Right ventricle myocardium superior (tissue), 1 donor: ENCODE measurements around the gene BAG3. TPM values are rescaled to one million over a fixed set of nuclear protein-coding genes. Genes with fewer than 3 reads are reported as not detected.
"Not testable (repeated sequence)": the region's sequence is repeated elsewhere in the genome, so short reads cannot be mapped to it uniquely, and the experiment has no call there.

ENCODE experiments used
- ATAC-seq: fragments of 200-7000 bp; cut with Tn5 transposase; one replicate; pipeline ENCODE4 v1.9.1; 2020; ENCODE audit warnings: mild to moderate bottlenecking; ENCODE audit not compliant: poor library complexity
- DNase-seq: peaks from one replicate; pipeline ENCODE4 v3.0.0-alpha.2; 2020
- intact Hi-C: fragments of 100-400 bp; cut with DNase I; formaldehyde crosslinking; loops from one replicate; pipeline ENCODE4 v1.11.2; 2022
- long read RNA-seq: library from polyadenylated mRNA; unstranded; transcript quantifications from one replicate; pipeline ENCODE4 v2.0.0, GENCODE V29; 2021
- total RNA-seq: library from RNA; stranded (reverse); fragmentation: NEBNext Ultra II Directional; extraction: Animal tissue kit (Norgen Biotek cat#: 25700); gene quantifications from one replicate; pipeline ENCODE4 v1.2.1, GENCODE V29; 2021
- donor health status: DM: no; HTN: yes; CAD: no; lungs with severe emphysema.

BAG3 gene
- total RNA-seq = 153 TPM
- long read RNA-seq, transcript BAG3-201 (4 exons, 2,571 nt) = major isoform, 517 of 664 reads
- long read RNA-seq, partial matches to known transcripts = 39 of 664 reads
- long read RNA-seq, other reads (novel, unspliced or antisense) = 108 of 664 reads

DNA sequence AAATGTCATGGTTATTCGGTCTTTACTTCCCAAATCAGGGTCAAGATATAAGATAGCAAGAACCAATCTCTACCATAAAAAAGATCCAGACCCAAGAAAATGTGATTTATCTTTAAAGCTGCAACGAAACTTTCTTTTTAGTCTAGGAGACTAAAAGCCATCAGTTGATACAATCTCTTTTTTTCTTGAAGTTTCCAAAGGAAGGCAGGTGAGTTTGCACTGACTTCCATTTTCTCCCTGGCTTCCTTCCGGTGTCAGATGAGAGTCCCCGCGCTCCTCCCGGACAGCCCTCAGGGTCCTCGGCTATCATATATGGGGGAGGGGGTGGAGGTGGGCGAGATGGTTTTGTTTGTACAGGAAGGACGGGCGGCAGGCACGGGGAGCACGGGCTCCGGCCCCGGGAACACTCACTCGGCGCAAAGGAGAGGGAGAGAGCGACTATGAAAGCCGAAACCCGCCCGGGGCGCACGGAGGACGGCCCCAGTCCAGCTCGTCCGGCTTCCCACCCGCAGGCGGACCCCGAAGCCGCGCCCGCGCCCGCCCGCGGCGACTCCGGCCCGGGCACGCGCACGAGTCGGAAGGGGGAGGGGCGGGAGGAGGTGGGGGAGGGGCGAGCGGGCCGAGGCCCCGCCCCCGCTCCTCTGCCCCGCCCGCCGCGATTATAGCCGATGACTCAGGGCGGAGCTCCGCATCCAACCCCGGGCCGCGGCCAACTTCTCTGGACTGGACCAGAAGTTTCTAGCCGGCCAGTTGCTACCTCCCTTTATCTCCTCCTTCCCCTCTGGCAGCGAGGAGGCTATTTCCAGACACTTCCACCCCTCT lies at the start of gene BAG3:
BAG3 (plus strand) TSS at position 689 of the 822 bp plus-strand sequence. CDS start 296 bp downstream, outside the sequence.
- ATAC-seq (peak; percentile 92), DNase-seq (peak; percentile 97)
- intact Hi-C loops = loop anchor here (2.0 kb wide), 1 partner anchor 76 kb away; the partner anchor contains the start of gene INPP5F

GRCh38 chr10:119602241-119603095 lies 48.7 kb upstream of the BAG3 start:
- ATAC-seq = no peak

GRCh38 chr10:119604468-119604867 lies 46.7 kb upstream of the BAG3 start:
- ATAC-seq (no peak), DNase-seq (no peak)
- intact Hi-C loops = no loop called here

More at GRCh38 chr10:119602241-119603095, 48.7 kb upstream of the BAG3 start:
- intact Hi-C loops = no loop called here
- DNase-seq = no peak

DNA sequence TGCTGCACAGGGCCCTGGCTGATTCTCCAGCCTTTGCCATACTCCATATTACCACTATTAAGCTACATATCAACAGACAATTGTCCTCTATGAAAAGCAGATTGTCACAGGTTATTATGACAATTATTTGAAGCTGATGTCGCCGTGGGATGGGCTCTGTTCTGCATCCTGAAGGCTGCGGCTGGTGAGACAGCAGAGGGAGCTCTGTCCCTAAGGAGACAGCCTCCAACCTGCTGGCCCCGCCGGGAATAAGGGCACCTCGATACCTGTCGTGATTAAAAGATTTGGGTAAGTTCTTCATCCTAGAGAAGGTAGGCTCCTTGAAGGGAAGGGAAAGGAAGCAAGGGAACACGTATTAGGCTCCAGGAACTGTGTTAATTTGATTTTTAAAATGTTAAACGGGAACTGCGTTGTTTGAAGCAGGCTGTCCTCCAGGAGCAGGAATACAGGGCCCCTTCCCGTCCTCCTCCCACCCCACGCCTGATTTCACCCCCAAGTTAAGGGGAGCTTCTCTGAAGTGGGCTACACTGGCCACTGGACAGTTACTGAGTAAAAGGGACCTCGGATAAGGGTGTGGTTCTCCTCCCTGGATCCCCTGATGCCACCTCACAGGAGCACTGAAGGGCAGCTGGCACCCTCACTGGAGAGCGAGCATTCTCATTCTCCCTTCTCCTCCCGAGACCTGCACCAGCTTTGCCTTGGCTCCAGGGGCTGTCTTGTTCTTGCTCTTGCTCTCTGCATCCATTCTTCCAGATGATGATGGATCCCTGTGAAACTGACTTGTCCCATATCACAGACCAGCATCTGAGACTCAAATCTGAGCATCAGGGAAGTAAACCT lies 42.6 kb upstream of the BAG3 start:
- intact Hi-C loops = no loop called here
- DNase-seq (peak; percentile 61), ATAC-seq (peak; percentile 89)

GRCh38 chr10:119609516-119609915 lies 41.7 kb upstream of the BAG3 start:
- intact Hi-C loops = no loop called here
- ATAC-seq = no peak
- DNase-seq = no peak

DNA sequence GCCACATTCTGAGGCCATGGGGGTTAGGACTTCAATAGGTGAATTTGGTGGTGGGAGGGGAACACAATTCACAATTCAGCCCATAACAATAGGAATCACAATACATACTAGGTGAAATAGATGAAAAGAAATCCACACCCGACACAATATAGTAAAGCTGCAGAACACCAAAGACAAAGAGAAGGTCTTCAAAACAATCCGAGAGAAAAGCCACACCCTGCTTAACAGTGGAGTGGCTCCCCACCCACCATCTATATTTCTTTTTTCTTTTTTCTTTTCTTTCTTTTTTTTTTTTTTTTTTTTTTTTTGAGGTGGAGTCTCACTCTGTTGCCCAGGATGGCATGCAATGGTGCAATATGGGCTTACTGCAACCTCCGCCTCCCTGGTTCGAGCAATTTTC lies 39.7 kb upstream of the BAG3 start:
- ATAC-seq = no peak
- intact Hi-C loops = no loop called here
- DNase-seq = no peak

DNA sequence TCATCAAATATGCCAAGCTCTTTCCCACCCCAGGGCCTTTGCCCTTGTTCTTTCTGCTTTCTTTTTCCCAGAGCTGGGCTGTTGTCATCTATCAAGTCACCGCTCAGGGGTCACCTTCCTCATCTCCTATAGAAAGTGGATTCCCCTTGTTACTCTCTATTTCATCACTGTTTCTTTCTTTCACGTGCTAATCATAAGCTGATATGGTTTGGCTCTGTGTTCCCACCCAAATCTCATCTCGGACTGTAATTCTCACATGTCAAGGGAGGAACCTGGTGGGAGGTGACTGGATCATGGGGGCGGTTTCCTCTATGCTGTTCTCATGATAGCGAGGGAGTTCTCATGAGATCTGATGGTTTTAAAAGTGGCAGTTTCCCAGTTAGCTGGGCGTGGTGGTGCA lies 37.4 kb upstream of the BAG3 start:
- intact Hi-C loops = no loop called here
- ATAC-seq (no peak), DNase-seq (no peak)

GRCh38 chr10:119614686-119615085 lies 36.5 kb upstream of the BAG3 start:
- ATAC-seq (no peak), DNase-seq (no peak)
- intact Hi-C loops = no loop called here

DNA sequence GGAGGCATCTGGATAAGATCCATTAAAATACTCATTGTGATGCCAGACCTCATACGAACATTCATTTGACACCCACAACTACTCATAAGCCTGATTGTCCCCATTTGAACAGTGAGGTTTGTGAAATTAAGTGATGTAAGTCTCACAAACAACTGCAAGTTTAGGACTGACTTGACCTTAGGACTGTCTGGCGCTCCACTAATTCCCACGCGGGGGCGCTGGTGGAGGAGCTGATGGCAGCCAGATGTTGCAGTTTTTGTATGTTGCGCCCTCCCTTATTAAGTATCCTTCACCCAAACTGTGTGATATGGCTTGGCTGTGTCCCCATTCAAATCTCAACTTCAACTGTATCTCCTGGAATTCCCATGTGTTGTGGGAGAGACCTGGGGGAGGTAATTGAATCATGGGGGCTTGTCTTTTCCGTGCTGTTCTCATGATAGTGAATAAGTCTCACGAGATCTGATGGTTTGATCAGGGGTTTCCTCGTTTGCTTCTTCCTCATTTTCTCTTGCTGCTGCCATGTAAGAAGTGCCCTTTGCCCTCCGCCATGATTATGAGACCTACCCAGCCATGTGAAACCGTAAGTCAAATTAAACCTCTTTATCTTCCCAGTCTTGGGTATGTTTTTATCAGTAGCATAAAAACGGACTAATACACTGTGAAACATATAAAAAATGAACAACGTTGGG lies 34.2 kb upstream of the BAG3 start:
- DNase-seq = peak; percentile 57
- intact Hi-C loops = no loop called here
- ATAC-seq = peak; percentile 49

- intact Hi-C loops = no loop called here
- DNase-seq (no peak), ATAC-seq (no peak)
Observed at GRCh38 chr10:119619215-119619614, 32.0 kb upstream of the BAG3 start.

DNA sequence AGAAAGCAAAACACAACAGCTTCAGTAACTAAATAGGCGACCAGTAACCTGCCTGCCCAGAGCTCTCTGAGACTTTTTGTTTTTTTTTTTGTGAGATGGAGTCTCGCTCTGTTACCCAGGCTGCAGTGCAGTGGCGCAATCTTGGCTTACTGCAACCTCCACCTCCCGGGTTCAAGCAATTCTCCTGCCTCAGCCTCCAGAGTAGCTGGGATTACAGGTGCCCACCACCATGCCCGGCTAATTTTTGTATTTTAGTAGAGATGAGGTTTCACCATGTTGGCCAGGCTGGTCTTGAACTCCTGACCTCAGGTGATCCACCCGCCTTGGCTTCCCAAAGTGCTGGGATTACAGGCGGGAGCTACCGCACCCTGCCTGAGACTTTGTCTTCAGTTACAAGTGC lies 31.4 kb upstream of the BAG3 start:
- DNase-seq, ATAC-seq, intact Hi-C loops: not testable (repeated sequence)

- intact Hi-C loops = no loop called here
- no peak for ATAC-seq
- DNase-seq = no peak
Observed at GRCh38 chr10:119620241-119621077, 30.7 kb upstream of the BAG3 start.

DNA sequence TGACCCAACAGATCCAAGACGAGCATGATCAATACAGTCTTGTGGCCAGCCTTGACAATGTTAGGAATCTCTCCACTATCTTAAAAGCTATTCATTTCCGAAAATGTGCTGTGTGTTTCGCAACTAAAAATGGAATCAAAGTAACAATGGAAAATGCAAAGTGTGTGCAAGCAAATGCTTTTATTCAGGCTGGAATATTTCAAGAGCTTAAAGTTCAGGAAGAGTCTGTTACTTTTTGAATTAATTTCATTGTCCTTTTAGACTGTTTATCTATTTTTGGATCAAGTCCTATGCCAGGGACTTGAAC lies 30.1 kb upstream of the BAG3 start:
- intact Hi-C loops = no loop called here
- ATAC-seq (no peak), DNase-seq (no peak)

- ATAC-seq (no peak), DNase-seq (no peak)
- intact Hi-C loops = no loop called here
Observed at GRCh38 chr10:119625570-119626280, 25.5 kb upstream of the BAG3 start.

DNA sequence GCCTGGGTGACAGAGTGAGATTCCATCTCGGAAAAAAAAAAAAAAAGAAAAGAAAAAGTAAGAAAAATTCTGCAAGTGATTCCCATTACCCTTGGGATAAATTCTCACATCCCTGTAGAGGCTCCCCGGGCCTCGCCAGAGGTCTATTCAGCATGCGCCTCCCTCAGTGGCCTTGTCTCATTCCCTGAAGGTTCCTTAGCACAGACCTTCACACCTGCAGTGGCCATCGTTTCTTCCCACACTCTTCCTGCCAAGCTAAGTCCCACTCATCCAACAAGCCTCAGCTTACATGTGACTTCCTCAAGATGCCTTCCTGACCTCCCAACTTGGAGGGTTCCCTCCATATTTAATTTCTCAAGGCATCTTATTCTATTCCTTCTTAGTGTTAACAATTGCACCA lies 20.9 kb upstream of the BAG3 start:
- intact Hi-C loops = no loop called here
- no peak for ATAC-seq
- no peak for DNase-seq

DNA sequence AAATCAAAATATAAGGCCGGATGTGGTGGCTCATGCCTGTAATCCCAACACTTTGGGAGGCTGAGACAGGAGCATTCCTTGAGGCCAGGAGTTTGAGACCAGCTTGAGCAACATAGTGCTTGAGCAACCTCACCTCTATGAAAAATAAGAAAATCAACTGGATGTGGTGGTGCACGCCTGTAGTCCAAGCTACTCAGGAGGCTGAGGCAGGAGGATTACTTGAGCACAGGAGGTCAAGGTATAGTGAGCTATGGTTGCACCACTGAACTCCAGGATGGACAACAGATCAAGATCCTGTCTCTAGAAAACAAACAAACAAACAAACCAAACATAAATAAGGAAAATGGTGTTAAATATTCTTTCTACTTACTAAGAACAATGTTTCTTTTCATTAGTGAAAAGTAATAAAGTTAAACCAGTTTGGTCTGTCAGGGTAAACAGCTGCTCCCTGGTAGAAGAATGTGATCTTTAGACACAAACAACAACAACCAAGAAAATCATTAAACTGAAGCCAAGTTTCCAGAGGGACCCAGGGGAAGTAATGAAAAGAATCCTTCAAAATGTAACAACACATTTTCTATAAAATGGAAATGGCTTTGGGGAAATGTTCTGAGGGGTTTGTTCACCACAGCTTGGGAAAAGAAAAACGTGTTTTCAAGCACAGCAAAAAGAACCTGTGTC lies 17.5 kb upstream of the BAG3 start:
- DNase-seq (no peak), ATAC-seq (no peak)
- intact Hi-C loops = no loop called here
